Occipital lobe (tissue), 2 donors: ENCODE results near the gene ANXA2. TPM values are rescaled to one million over a fixed set of nuclear protein-coding genes. Genes with fewer than 3 reads are reported as not detected.
"Not testable (repeated sequence)": the region's sequence is repeated elsewhere in the genome, so short reads cannot be mapped to it uniquely, and the experiment has no call there.

ENCODE experiments used
- DNase-seq: peaks from one replicate; lab custom pipeline; 2025; lab: John Stamatoyannopoulos, UW
- total RNA-seq: library from RNA; depleted of rRNA; stranded (reverse); fragments of >200 nt; gene quantifications from one replicate; pipeline ENCODE4 v1.2.3, GENCODE V29; 2014

The ANXA2 gene
- total RNA-seq, 1 donor from 2014 or later: 46.2 TPM

GRCh38 chr15:60410350-60410749, 12.6 kb upstream of the ANXA2 start:
- not testable (repeated sequence) for DNase-seq

- no peak for DNase-seq
Observed at GRCh38 chr15:60408463-60408981, 10.7 kb upstream of the ANXA2 start.

DNA sequence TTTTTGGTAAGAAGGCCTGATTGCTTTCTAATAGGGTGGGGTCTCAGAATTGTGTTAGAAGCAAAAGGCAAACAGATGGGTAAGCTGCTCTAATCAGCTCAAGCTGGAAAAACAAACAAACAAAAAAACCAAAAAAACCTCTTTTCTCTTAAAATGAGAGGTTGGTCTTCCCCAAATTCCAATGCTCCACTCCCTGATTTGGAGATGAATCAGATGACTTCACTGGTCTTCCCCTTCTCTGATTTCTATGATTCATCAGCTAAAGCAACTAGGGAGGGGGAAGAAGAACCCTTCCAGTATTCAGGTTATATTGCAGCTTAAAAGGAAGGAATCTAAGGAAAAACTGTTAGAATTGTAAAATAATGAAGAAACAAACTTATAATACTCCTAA, 9.6 kb upstream of the ANXA2 start:
- no peak for DNase-seq

DNA sequence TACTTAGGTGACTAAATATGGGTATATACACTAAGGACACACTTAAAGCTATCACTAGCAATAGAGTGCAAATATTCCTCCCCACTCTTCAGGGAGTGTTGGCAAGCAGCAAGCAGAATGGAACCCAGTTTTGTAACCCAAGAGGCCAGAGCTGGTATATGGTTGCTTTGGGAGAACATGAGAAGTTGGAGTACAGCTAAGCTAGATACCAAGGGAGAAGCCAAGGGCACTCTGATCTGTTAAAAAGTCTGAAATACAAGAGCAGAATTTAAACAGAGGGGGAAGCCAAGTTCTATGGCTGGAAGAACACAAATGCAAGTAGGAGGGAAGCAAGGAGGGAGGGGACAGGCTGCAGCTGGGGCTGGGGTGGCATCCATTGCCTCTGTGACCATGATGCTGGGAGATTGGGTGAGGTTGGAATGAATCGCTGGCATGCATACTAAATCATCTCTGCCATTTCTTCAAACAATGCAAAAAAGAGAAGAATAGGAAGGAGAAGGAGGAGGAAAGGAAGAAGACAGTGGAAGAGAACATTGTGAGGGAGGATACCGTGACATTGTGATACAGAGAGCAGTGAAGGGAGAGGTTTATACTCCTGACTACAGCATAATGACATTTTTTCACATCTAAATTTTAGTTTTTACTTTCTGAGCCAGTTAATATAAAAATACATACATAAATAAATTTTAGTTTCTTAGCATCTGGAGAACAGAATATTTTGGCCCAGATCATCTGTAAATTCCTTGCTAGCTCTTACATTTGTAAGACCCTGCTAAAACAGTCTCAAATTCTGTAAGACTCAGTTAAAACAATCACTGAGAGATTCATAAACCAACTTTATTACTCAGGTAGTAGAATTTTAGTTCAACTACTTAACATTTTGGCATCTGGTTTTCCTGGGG, 9.0 kb upstream of the ANXA2 start:
- no peak for DNase-seq

GRCh38 chr15:60405399-60405798, 7.6 kb upstream of the ANXA2 start:
- DNase-seq: no peak

GRCh38 chr15:60404351-60404750, 6.6 kb upstream of the ANXA2 start:
- DNase-seq: not testable (repeated sequence)

DNA sequence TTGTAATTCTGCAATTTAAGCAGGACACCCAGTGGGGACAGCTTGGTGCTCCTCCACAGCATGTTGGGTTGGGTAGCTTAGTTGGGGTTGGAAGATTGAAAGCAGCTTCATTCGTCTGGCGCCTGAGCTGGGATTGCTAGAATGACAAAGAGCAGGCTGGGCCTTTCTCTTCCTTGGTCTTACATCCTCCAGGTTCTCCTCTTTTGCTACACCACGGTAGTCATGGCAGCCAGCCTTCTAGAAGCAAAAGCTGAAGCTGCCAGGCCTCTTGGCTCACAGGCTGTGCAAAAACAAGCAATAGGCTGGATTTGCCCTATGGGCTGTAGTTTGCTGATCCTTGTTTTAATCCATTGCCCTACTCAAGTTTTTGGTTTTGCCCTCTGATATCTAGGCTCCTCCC, 3.2 kb upstream of the ANXA2 start:
- no peak for DNase-seq

DNA sequence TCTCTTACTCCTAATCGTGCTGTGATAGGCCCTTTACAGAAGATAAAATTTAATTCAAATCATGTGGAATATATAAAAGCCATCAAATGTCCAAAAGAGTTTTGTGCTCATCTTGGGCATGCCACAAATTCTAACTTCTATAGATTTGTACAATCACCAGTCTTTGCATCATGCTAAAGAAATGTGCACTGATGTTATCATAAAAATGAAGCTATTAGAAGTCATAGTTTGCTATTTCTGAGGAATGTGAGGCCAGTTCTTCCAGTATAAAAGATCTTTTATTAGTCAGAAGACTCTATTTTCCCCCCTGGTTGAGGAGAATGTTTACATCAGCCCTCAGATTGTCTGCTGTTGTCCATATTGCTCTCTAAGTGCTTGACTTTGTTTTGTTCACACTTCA, 2.1 kb upstream of the ANXA2 start:
- DNase-seq: no peak

- DNase-seq: no peak
Observed at GRCh38 chr15:60399246-60399915, 1.6 kb upstream of the ANXA2 start.

DNA sequence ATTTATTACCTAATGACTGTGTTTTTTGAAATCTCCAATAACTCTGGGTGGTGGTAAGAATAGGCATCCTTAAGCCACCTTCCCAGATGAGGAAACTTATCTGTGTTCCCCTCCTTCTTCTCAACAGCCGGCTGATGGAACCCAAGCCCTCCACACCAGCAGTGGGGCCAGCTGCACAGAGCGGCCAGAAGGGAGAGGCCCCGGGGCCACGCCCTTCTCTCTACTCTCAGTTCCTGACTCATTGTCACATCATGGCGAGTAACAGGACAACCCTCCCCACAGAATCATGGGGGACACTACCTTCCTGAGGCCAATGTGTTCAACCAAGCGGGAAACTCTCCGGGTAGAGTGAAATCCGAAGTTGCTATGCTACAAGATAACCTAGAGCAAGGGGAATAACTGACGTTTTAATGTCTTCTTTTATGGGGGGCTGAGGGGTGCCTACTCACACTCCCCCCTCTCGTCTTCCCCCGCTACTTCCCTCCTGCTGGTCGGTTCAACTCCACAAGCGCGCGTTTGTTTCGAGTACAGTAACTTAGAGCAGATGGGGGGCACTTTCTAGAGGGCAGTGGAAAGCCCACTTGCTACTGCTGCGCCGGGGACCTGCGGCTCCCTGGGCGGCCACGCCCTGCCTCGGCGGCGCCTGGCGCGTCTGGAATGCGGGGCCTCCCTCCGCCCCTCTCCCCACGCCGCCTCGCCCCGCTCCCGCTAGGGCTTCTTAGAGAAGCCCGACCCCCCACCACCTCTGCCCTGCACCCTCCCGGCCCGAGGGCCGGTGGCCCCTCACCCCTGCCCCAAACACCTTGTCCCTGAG, 621 bp downstream of the ANXA2 start:
- DNase-seq: no peak

GRCh38 chr15:60396560-60396957, 1.2 kb downstream of the ANXA2 start:
- no peak for DNase-seq

DNA sequence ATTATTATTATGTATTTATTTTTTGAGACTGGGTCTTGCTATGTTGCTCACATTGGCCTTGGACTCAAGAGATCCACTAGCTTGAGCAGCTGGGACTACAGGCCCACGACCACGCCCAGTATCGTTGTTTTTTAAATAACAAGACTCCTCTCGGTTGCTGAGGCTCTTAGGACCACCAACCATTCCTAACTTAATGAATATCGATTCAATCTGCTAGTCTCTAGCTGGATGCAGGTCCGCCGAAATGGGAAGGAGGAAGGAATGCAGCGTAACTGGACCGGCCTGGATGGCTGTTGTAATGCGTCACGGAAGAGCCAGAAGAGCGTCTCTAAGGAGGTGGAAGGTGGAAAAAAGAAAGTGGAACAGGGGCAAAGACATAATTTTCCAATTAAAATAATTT, 1.7 kb downstream of the ANXA2 start:
- DNase-seq: no peak

- DNase-seq: no peak
Observed at GRCh38 chr15:60395276-60396011, 2.3 kb downstream of the ANXA2 start.

- no peak for DNase-seq
Observed at GRCh38 chr15:60394689-60395097, 3.1 kb downstream of the ANXA2 start.

GRCh38 chr15:60392986-60393790, 4.6 kb downstream of the ANXA2 start:
- DNase-seq: no peak

DNA sequence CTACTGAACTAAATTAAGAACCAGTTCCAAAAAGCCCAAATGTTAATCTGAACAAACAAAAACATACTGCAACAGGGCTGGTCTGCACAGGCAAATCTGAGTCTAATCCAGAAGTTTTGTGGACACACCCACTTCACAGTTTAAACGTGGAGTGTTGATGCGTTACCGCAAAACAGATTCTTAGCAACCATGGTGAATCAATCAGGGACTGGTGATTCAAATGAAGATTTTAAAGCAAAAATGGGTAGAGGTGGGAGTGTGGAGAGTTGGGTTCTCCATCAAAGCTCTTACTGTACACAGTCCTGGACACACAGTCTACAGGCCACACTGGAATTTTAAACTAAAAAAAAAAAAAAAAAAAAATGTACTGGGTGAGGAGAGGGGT, 5.2 kb downstream of the ANXA2 start:
- DNase-seq: no peak

- DNase-seq: no peak
Observed at GRCh38 chr15:60391722-60392315, 6.0 kb downstream of the ANXA2 start.

DNA sequence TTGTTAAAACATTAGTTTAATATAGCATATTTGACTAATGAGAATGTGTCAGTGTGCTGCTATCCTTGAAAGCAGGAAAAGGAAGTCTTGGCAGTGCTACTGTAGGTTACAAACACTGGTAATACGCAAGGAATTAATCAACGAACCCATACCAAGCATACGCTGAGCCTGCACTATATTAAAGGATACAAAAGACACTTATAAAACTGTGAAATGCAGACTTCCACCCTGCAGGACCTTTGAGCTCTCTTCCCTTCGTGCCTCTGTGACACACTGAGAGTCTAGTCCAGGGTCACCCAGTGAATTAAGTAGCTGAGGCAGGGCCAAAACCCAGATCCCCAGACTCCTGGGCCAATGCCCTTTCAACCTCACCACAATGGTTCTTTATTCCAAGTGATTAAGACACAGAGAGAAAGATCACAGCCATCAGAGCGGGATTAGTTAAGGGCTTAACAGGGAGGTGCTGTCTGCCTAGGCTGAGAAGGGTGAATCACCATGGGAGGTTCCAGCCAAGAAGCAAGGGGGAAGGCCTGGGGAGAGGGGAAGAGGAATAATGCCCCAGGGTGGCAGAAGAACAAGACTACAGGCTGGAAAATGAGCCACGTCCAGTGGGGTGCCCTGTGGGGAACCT, 6.8 kb downstream of the ANXA2 start:
- no peak for DNase-seq

GRCh38 chr15:60390231-60390630, 7.6 kb downstream of the ANXA2 start:
- no peak for DNase-seq
